Measurements from ENCODE around the gene NUB1.

The NUB1 gene

DNA sequence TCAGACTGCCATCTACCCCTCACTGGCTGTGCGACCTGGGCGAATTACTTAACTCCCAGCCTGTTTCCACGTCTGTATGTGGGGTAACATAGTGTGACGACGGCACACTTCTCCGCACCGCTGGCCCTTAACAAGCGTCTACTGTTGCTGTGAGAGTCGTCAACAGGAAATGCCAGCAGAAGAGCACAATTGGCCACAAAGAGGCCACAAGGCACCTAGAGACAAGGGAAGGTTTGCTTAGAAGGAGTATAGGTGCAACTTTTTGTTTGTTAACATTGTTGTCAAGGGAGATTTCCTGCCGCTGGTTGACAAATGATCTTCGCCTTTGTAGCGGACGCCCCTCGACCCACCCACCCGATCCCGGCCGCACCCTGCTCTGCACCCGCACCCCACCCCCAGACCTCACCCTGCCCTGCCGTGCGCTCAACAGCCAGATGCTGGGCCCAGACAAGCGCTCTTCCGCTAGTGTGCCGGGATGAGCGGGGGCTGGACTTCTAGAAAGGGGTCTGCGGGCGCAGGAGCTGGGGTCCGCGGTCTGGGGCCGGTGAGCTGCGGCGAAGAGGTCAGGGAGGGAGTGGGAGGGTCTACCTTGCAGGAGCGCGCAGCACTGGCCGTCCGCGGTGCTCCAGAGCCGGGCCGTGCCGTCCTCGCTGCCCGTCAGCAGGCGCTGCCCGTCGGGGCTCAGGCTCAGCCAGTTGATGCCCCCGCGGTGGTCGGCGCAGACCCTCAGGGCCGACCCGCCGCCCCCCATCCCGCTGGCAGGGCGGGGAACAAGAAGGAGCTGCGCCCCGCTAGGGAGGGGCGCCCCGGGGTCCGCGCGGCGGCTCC, 67.4 kb downstream of the NUB1 start:
- peak in 1 of 2 experiments; percentile 25 for DNase-seq

GRCh38 chr7:151409667-151410404, 68.2 kb downstream of the NUB1 start, which contains the start of gene WDR86:
TSS of gene WDR86 (minus strand) at chr7:151410038. CDS start at chr7:151409589, 449 bp downstream.
- no peak for DNase-seq

- DNase-seq = no peak
These were observed 69.1 kb downstream of the NUB1 start for GRCh38 chr7:151410405-151411390.

DNA sequence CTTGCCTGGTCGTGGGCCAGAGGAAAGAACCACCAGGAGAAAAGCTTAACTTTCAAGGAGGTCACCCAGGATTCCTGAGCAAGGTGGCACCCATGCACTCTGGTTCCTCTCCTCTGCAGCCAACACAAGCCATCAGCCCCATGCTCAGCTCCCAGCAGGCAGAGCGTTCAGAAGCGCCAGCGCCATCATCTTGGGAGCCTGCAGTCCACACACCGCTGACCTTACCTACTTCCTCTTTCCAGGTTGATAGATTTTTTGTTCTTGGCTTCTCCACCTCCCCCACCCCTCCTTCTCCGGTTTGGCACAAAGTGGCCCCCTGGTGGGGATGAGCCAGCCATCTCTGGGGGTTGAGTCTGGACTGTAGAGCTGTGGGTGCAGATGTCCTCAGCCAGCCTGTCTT, 69.9 kb downstream of the NUB1 start:
- DNase-seq = no peak

DNA sequence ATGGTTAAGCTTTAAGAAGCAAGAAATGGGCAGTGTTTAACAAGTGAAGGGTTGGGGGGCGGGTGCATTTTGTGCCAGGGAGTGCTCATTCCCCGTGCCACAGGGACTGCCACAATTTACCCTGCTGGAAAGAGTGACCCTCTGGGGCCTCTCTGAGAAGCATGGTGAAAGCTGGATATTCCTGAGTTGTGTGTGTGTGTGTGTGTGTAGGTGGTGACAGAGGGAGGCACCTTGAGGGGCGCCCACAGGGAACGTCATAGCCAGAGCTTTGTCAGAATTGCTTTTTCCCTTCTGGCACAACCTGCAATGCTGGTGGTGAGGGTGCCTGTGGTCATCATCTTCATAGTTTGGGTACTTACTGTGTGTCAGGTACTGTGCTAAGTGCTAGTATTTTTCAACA, 70.7 kb downstream of the NUB1 start:
- DNase-seq = no peak

GRCh38 chr7:151413241-151413640, 71.6 kb downstream of the NUB1 start:
- no peak for DNase-seq

DNA sequence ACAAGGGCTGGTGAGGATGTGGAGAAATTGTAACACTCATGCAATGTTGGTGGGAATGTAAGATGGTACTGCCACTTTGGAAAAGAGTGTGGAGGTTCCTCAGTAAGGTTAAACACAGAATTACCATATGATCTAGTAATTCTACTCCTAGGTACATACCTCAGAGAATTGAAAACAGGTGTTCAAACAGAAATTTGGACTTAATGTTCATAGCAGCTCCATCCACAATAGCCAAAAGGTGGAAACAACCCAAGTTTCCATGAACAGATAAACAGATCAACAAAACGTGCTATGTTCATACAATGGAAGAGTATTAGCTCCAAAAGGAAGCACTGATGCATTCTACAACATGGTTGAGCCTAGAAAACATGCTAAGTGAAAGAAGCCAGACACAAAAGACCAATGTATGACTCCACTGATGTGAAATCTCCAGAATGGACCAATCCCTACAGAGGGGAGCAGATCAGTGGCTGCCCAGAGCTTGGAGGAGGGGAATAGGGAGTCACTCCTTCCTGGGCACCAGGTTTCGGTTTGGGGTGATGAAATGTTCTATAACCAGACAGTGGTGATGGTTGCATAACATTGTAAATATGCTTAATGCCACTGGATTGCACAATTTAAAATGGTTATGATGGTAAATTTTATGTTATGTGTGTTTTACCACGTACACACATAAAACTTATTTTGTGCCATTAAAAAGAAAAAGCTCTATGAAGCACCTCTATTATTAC, 73.9 kb downstream of the NUB1 start:
- no peak for DNase-seq

- DNase-seq = no peak
These were observed 74.7 kb downstream of the NUB1 start for GRCh38 chr7:151416112-151416940.

DNA sequence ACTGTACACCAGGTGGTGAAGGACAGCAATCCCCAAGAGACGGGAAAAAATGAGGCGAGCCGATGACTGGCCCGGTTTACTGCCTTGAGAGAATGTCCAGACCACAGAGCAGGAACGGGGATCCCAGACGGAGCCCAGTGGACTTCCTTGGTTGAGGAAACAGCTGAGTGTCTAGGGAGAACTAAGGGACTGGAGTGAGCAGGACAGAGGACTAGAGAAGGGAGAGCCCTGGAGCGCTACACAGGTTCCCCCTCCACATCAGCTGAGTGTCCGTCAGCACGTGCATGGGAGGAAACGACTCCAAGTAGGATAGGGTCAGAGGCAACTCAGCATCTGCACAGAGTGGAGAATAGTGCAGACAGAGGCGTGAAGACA, 75.3 kb downstream of the NUB1 start:
- DNase-seq = no peak

DNA sequence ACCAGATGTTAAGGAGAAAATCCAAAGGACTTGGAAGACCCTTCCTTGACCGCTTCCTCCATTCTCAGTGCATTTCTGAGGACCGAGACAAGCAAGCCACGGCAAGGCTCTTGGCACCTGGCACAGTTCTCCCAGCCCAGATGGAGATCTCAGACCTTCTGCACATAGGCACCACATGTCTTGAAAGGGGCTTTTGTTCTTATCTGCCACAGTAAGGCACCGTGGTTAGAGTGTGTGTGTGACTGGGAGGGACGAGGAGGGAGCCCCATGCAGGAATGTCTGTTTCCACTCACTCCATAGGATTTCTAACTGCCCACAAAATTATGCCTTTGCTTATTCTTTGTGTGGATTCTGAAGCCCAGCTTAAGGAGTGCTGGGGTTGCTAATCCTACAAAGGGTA, 78.5 kb downstream of the NUB1 start:
- DNase-seq = no peak

DNA sequence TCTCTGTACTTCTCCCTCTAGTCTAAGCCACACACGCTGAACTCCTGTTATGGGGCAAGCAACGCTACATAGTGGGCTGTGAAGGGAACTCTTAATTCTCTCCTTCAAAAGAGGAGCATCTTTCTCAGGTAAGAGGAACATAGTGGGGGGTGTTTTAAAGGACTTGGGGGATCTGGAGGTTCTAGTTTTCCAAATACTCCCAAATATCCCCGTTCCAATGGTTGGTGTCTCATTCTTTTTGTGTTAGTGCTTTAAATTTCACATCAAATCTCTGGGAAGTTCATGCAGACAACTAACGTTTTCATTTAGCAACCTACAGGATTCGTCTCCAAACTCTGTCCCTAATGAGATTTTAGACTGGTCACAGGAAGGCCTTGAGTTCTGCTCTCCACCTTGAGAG, 80.6 kb downstream of the NUB1 start:
- DNase-seq = no peak

GRCh38 chr7:151423226-151423625, 81.6 kb downstream of the NUB1 start:
- no peak for DNase-seq

GRCh38 chr7:151423936-151424335, 82.3 kb downstream of the NUB1 start:
- no peak for DNase-seq

GRCh38 chr7:151424799-151425198, 83.2 kb downstream of the NUB1 start:
- no peak for DNase-seq

- no peak for DNase-seq
These were observed 84.2 kb downstream of the NUB1 start for GRCh38 chr7:151425670-151426440.

- no peak for DNase-seq
These were observed 84.9 kb downstream of the NUB1 start for GRCh38 chr7:151426441-151426903.

GRCh38 chr7:151426904-151427704, 85.5 kb downstream of the NUB1 start:
- no peak for DNase-seq

DNA sequence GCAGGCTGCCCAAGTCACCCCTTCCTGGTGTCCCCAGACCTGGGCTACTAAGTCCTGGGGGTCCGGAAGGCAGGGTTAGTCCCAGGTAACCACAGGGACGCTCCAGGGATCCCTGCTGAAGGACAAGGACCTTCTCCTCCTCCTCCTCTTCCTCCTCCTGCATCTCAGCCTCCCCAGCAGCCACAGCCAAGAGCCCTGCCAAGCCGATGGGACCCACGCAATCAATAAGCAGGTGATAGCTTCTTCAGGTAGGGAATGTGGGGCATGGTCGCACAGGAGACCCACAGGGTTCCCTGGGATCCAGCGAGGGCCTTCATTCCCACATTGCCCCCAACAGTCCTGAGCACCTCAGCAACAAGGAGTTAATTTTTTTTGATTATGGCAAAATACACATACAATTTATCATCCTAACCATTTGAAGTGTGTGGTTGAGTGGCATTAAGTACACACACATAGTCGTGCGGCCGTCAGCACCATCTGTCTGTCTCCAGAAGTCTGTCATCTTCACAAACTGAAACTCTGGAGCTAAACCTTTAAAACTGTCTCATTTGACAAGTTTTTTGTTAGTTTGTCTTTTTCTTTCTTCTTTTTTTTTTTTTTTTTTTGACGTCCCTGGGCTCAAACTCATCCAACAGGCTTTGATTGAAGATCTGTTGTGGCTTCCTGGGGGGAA, 86.2 kb downstream of the NUB1 start:
- no peak for DNase-seq
